Esophagus muscularis mucosa (tissue), 4 donors: Measurements from ENCODE around the gene STX8. TPM values are rescaled to one million over a fixed set of nuclear protein-coding genes. Genes with fewer than 3 reads are reported as not detected.

Experiments
- DNase-seq: peaks from one replicate; pipeline ENCODE4 v3.0.0-alpha.2; 2017; ENCODE audit errors: extremely low spot score
- H3K27ac ChIP-seq, 4 donors: fragments of 200-600 bp; sonication (generic); replicated peaks in 1 of 4; 1 replicate in 3 of 4; 2 replicates in 1 of 4; pipeline ENCODE4 v1.5.1; 2016 to 2019; ENCODE audit warnings: mild to moderate bottlenecking in 1 of 4
- H3K27me3 ChIP-seq, 4 donors: fragments of 200-600 bp; sonication (generic); one replicate each; pipeline versions ENCODE4 v1.5.1 to v1.6.0; 2016 to 2019
- H3K36me3 ChIP-seq, 4 donors: fragments of 200-600 bp; sonication (generic); one replicate each; pipeline ENCODE4 v1.5.1; 2016 to 2019
- H3K4me1 ChIP-seq, 4 donors: fragments of 200-600 bp; sonication (generic); one replicate each; pipeline ENCODE4 v1.5.1; 2016 to 2019
- H3K4me3 ChIP-seq, 4 donors: fragments of 200-600 bp; sonication (generic); 1 replicate in 2 of 4; 2 replicates in 2 of 4; pipeline ENCODE4 v1.5.1; 2016 to 2019; ENCODE audit warnings: mild to moderate bottlenecking in 4 of 4, moderate library complexity in 1 of 4
- H3K9me3 ChIP-seq, 4 donors: fragments of 200-600 bp; sonication (generic); 1 replicate in 3 of 4; 2 replicates in 1 of 4; pipeline ENCODE4 v1.5.1; 2016 to 2019
- EP300 ChIP-seq: sonication (generic); formaldehyde crosslinking; IDR thresholded peaks from one replicate; pipeline ENCODE4 v1.6.1; 2017; ENCODE audit warnings: antibody characterized with exemption
- POLR2A ChIP-seq: fragments of 450-650 bp; IDR thresholded peaks from one replicate; pipeline ENCODE4 v1.6.1; 2017; ENCODE audit warnings: antibody characterized with exemption, moderate library complexity, mild to moderate bottlenecking, low read depth
- POLR2AphosphoS5 ChIP-seq, 2 donors: sonication (generic); formaldehyde crosslinking; IDR thresholded peaks; one replicate each; pipeline ENCODE4 v1.6.1; 2017; ENCODE audit warnings: antibody characterized with exemption in 2 of 2
- WGBS: methylation state at CpG from one replicate; pipeline ENCODE4 v1.1.5; 2018; 5-methylcytosine and 5-hydroxymethylcytosine counted together
- intact Hi-C: fragments of 100-400 bp; cut with DNase I; formaldehyde crosslinking; loops from one replicate; pipeline ENCODE4 v1.15.1; 2023
- total RNA-seq, 4 donors: library from RNA; depleted of rRNA; stranded (reverse); fragments of >200 nt; gene quantifications; one replicate each; pipeline versions ENCODE4 v1.1.0 to v1.2.1, GENCODE V29; 2016
- TF ChIP-seq, protein P1 (sequence below), 3 experiments: fragments of 200-600 bp in 2 of 3; fragments of 450-650 bp in 1 of 3; sonication (generic) in 2 of 3; IDR thresholded peaks; one replicate each; pipeline ENCODE4 v1.5.1; 2017 to 2019; ENCODE audit warnings: antibody characterized with exemption in 3 of 3, mild to moderate bottlenecking in 2 of 3, moderate library complexity in 1 of 3

STX8 gene
- total RNA-seq, 4 donors from 2014 or later = 83.9 to 104 (median 94.5) TPM

DNA sequence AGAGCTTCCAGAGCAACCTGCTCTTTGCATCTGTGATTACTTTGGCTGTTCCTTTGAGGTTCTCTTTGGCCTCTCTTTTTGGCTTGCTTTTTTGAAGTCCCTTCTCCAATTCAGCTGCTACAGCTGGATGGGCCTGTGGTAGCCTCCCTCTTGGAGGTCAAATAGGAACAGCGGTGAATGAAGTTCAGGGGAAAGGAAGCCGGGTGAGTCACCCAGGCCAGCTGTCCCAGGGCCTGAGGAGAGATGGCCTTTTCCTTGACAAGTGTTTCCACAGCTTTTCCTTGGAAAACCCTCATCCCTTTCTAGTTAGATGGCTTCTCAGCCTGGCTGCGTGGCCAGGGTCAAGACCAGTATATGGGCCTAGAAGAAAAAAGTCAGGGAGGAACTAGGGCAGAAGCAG is 103.1 kb downstream of the STX8 start:
- Histone ChIP-seq H3K4me3 (no peak overlapping the region), H3K4me1 (peaks cover 0 to 33% (median 26%) of the 10 kb centered on the region in 4 donors), H3K27ac (no peak overlapping the region), H3K9me3 (no peaks in the 10 kb centered on the region), H3K27me3 (no peaks in the 10 kb centered on the region), H3K36me3 (no peaks in the 10 kb centered on the region)
- 82% methylated on average over 3 of the region's 3 CpGs for WGBS
- TF ChIP-seq POLR2AphosphoS5 (IDR thresholded peaks at IDR 0.05) = peak in 1 of 2 donors; percentile 22
- no peak for TF ChIP-seq POLR2A
- TF ChIP-seq, protein P1, sequence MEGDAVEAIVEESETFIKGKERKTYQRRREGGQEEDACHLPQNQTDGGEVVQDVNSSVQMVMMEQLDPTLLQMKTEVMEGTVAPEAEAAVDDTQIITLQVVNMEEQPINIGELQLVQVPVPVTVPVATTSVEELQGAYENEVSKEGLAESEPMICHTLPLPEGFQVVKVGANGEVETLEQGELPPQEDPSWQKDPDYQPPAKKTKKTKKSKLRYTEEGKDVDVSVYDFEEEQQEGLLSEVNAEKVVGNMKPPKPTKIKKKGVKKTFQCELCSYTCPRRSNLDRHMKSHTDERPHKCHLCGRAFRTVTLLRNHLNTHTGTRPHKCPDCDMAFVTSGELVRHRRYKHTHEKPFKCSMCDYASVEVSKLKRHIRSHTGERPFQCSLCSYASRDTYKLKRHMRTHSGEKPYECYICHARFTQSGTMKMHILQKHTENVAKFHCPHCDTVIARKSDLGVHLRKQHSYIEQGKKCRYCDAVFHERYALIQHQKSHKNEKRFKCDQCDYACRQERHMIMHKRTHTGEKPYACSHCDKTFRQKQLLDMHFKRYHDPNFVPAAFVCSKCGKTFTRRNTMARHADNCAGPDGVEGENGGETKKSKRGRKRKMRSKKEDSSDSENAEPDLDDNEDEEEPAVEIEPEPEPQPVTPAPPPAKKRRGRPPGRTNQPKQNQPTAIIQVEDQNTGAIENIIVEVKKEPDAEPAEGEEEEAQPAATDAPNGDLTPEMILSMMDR (IDR thresholded peaks at IDR 0.05) = no peak
- intact Hi-C loops = no loop called here
- no peak for DNase-seq

DNA sequence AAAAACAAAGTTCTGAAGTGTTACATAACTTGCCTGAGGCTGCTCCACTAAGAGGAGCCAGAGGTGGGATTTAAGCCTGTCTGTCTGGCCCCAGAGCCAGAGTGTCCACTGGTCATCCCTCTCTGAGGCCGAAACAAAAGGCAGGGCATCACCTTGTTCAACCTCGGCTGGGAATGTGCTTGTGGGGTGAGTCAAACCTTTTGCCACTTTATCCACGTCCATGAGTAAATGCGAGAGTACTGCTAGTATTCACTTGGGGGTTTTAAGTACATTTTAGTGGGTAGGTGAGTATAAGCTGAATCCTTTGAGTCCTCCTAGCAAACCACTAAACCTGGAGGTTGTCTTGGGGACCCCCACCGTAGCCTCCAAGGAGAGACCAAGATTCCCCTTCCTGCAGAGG is 103.5 kb downstream of the STX8 start:
- intact Hi-C loops = no loop called here
- H3K36me3 ChIP-seq = no peaks in the 10 kb centered on the region
- no peaks in the 10 kb centered on the region for H3K9me3 ChIP-seq
- peaks cover 0 to 37% (median 31%) of the 10 kb centered on the region in 4 donors for H3K4me1 ChIP-seq
- H3K4me3 ChIP-seq = no peak overlapping the region
- no peak for DNase-seq
- 100% methylated on average over 5 of the region's 5 CpGs for WGBS
- H3K27me3 ChIP-seq = no peaks in the 10 kb centered on the region
- TF ChIP-seq POLR2AphosphoS5 (IDR thresholded peaks at IDR 0.05) (no peak), POLR2A (no peak), EP300 (no peak)
- TF ChIP-seq, protein P1 (IDR thresholded peaks at IDR 0.05) = no peak
- no peak overlapping the region for H3K27ac ChIP-seq

DNA sequence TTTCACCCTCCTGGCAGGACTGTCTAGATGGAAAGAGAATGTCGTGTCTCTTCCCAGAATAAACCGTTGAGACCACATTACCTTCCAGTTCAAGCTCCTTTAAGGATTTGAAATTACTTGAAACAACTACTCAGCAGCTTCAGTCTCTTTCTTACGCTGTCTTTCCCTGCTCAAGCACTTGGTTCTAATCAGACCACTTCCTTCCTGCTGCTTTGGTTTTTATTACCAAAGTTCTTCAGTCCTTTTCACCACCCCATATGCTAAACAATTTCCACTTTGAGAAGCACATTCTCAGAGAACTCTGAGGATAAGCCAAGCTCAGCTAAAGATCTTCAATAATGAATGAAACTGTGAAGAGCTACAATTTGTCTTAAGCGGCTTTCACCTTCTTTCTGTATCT is 105.4 kb downstream of the STX8 start:
- 69% methylated on average over 4 of the region's 4 CpGs for WGBS
- no peaks in the 10 kb centered on the region for H3K36me3 ChIP-seq
- no peak overlapping the region for H3K4me3 ChIP-seq
- H3K27ac ChIP-seq = peak overlapping the region in 1 of 4 donors; percentile 8
- H3K9me3 ChIP-seq = no peaks in the 10 kb centered on the region
- peaks cover 0 to 42% (median 41%) of the 10 kb centered on the region in 4 donors for H3K4me1 ChIP-seq
- TF ChIP-seq POLR2A (no peak), EP300 (no peak), POLR2AphosphoS5 (IDR thresholded peaks at IDR 0.05) (no peak)
- TF ChIP-seq, protein P1 (IDR thresholded peaks at IDR 0.05) = no peak
- no peaks in the 10 kb centered on the region for H3K27me3 ChIP-seq
- intact Hi-C loops = no loop called here
- no peak for DNase-seq

DNA sequence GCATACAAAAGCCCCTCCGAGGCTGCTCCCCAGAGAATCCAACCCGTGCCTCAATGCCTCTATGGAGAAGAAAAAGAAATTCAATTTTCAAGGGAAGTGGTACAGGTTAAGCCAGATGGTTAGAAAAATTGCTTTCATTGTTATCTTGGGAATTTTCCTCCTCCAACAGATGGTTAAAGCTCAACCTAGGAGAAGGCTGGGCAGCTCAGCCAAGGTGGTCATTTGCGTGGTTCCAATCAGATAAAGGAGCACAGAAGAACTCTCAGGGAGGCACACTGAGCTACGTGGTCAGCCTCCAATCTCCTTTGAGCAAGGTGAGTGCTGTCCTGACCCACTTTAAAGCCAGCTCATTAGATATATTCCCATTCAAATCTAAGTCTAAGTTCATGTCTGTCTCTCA is 106.7 kb downstream of the STX8 start:
- intact Hi-C loops = no loop called here
- TF ChIP-seq POLR2A (no peak), EP300 (no peak), POLR2AphosphoS5 (IDR thresholded peaks at IDR 0.05) (no peak)
- TF ChIP-seq, protein P1 (IDR thresholded peaks at IDR 0.05) = no peak
- H3K4me3 ChIP-seq = no peak overlapping the region
- peaks cover 4 to 55% (median 51%) of the 10 kb centered on the region in 4 donors for H3K4me1 ChIP-seq
- WGBS = 98% methylated on average over 4 of the region's 4 CpGs
- no peaks in the 10 kb centered on the region for H3K9me3 ChIP-seq
- peak overlapping the region in 1 of 4 donors; percentile 8 for H3K27ac ChIP-seq
- no peaks in the 10 kb centered on the region for H3K27me3 ChIP-seq
- no peak for DNase-seq
- H3K36me3 ChIP-seq = no peaks in the 10 kb centered on the region

DNA sequence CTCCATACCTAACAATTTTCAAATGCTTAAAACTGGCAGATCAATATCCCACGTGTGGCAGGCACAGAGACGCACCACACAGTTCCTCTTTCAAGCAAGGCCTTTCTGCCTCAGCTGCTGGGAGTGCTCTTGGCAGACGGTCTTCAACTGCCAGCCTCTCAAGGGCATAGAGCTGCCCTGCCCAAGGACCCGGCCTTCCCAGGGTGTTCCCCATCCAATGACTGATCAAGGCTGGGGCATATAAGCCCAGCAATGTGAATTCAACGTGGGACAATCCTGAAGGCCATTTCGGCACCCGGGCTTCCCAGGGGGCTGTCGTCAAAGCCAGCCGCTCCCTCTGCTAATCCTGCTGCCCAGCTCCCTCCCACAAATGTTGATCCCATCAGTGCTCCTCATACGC is 107.1 kb downstream of the STX8 start:
- WGBS = 95% methylated on average over 7 of the region's 10 CpGs

More for the DNA sequence above, 107.1 kb downstream of the STX8 start:
- H3K4me1 ChIP-seq = peaks cover 4 to 56% (median 53%) of the 10 kb centered on the region in 4 donors
- TF ChIP-seq POLR2AphosphoS5 (IDR thresholded peaks at IDR 0.05) (no peak), EP300 (no peak), POLR2A (no peak)
- TF ChIP-seq, protein P1 (IDR thresholded peaks at IDR 0.05) = no peak
- H3K9me3 ChIP-seq = no peaks in the 10 kb centered on the region
- H3K4me3 ChIP-seq = no peak overlapping the region
- H3K27me3 ChIP-seq = no peaks in the 10 kb centered on the region
- DNase-seq = no peak
- peak overlapping the region in 1 of 4 donors; percentile 8 for H3K27ac ChIP-seq
- intact Hi-C loops = no loop called here
- no peaks in the 10 kb centered on the region for H3K36me3 ChIP-seq
